Measurements from ENCODE around the gene PCED1B.
"Not testable (repeated sequence)": the region's sequence is repeated elsewhere in the genome, so short reads cannot be mapped to it uniquely, and the experiment has no call there.

PCED1B gene

GRCh38 chr12:47052274-47052673 is 27.1 kb upstream of the PCED1B start:
- DNase-seq (ENCODE audit: low read depth), result no peak
- TF ChIP-seq CTCF (IDR thresholded peaks at IDR 0.05; ENCODE audit: insufficient read depth, low read depth, low read length, missing control alignments), result no peak
- H3K4me3 ChIP-seq (ENCODE audit: low read depth, low read length), result no peak overlapping the region

- DNase-seq (ENCODE audit: low read depth), result no peak
- H3K4me3 ChIP-seq (ENCODE audit: low read depth, low read length), result no peak overlapping the region
- TF ChIP-seq CTCF (IDR thresholded peaks at IDR 0.05; ENCODE audit: insufficient read depth, low read depth, low read length, missing control alignments), result no peak
Observed at GRCh38 chr12:47053961-47054360, 25.5 kb upstream of the PCED1B start.

- no peak overlapping the region for H3K4me3 ChIP-seq (ENCODE audit: low read depth, low read length)
- DNase-seq (ENCODE audit: low read depth), result no peak
- TF ChIP-seq CTCF (IDR thresholded peaks at IDR 0.05; ENCODE audit: insufficient read depth, low read depth, low read length, missing control alignments), result no peak
Observed at GRCh38 chr12:47054659-47055058, 24.8 kb upstream of the PCED1B start.

GRCh38 chr12:47055856-47056255 is 23.6 kb upstream of the PCED1B start:
- not testable (repeated sequence) for H3K4me3 ChIP-seq (ENCODE audit: low read depth, low read length); DNase-seq (ENCODE audit: low read depth)

- not testable (repeated sequence) for H3K4me3 ChIP-seq (ENCODE audit: low read depth, low read length); DNase-seq (ENCODE audit: low read depth)
Observed at GRCh38 chr12:47056944-47057343, 22.5 kb upstream of the PCED1B start.

GRCh38 chr12:47058640-47059039 is 20.8 kb upstream of the PCED1B start:
- not testable (repeated sequence) for DNase-seq (ENCODE audit: low read depth); H3K4me3 ChIP-seq (ENCODE audit: low read depth, low read length)

- no peak for TF ChIP-seq CTCF (IDR thresholded peaks at IDR 0.05; ENCODE audit: insufficient read depth, low read depth, low read length, missing control alignments)
- no peak overlapping the region for H3K4me3 ChIP-seq (ENCODE audit: low read depth, low read length)
- DNase-seq (ENCODE audit: low read depth), result no peak
Observed at GRCh38 chr12:47065546-47065945, 13.9 kb upstream of the PCED1B start.

- DNase-seq (ENCODE audit: low read depth), result no peak
- no peak for TF ChIP-seq CTCF (IDR thresholded peaks at IDR 0.05; ENCODE audit: insufficient read depth, low read depth, low read length, missing control alignments)
- no peak overlapping the region for H3K4me3 ChIP-seq (ENCODE audit: low read depth, low read length)
Observed at GRCh38 chr12:47066278-47067025, 13.0 kb upstream of the PCED1B start.
